GM12878 (cell line): ENCODE data around the gene GKN1. TPM values are rescaled to one million over a fixed set of nuclear protein-coding genes. Genes with fewer than 3 reads are reported as not detected.
A peak's percentile ranks its signal among the peaks of the same experiment; 100 is the strongest.

Experiments used
- ATAC-seq: fragments of 200-7000 bp; cut with Tn5 transposase; 3 replicates; pipeline ENCODE4 v1.9.1; 2020; ENCODE audit warnings: mild to moderate bottlenecking, moderate library complexity
- BruUV-seq: library from RNA; stranded (reverse); fragments of 400-500 nt; replicated peaks from 2 replicates; lab custom pipeline; 2021; lab: Mats Ljungman, UMichigan
- CTCF ChIA-PET: fragments of 300-600 bp; sonication (Branson Sonifier 250); formaldehyde crosslinking; extraction: SDS; loops from one replicate; lab custom pipeline; 2021; ENCODE audit warnings: inconsistent platforms; lab: Yijun Ruan, JAX
- POLR2A ChIA-PET: fragments of 350-600 bp; formaldehyde crosslinking; extraction: SDS; loops from one replicate; lab custom pipeline; 2021; ENCODE audit warnings: inconsistent platforms; lab: Charles Lee
- RAD21 ChIA-PET: fragments of 300-600 bp; sonication (Branson Sonifier 250); formaldehyde crosslinking; loops from one replicate; lab custom pipeline; 2023; ENCODE audit warnings: antibody characterized with exemption; ENCODE audit not compliant: unreplicated experiment; lab: Charles Lee
- SMC1A ChIA-PET: fragments of 300-600 bp; sonication (Branson Sonifier 250); formaldehyde crosslinking; loops from one replicate; lab custom pipeline; 2023; ENCODE audit not compliant: unreplicated experiment, uncharacterized antibody; lab: Charles Lee
- DNase-seq: peaks from one replicate; pipeline ENCODE4 v3.0.0-alpha.2; 2011; ENCODE audit warnings: low read depth, low spot score
- FAIRE-seq: peaks from 3 replicates; lab custom pipeline; 2011; peaks lifted over from hg19 to GRCh38; lab: Jason Lieb, UNC
- H2AFZ ChIP-seq: 2 replicates; pipeline ENCODE4 v1.6.0; 2011; ENCODE audit warnings: low read depth, low read length, control low read depth; ENCODE audit not compliant: control insufficient read depth
- H3K27ac ChIP-seq: 2 replicates; pipeline ENCODE4 v1.5.1; 2011; ENCODE audit warnings: control low read depth; ENCODE audit not compliant: control insufficient read depth, insufficient read depth
- H3K27me3 ChIP-seq, 2 experiments: replicated peaks in 1 of 2; 2 replicates each; pipeline versions ENCODE4 v1.6.0 to v1.6.1; 2011; ENCODE audit warnings: low read length in 1 of 2; ENCODE audit not compliant: control insufficient read depth in 2 of 2, insufficient read depth in 2 of 2
- H3K36me3 ChIP-seq, 2 experiments: 2 replicates each; pipeline ENCODE4 v1.5.1; 2011; ENCODE audit warnings: low read length in 1 of 2; ENCODE audit not compliant: control insufficient read depth in 2 of 2, insufficient read depth in 2 of 2
- H3K4me1 ChIP-seq: 2 replicates; pipeline ENCODE4 v1.6.1; 2011; ENCODE audit warnings: mild to moderate bottlenecking, low read length, moderate library complexity, mixed read lengths; ENCODE audit not compliant: control insufficient read depth, insufficient read depth
- H3K4me2 ChIP-seq: 2 replicates; pipeline ENCODE4 v1.6.0; 2011; ENCODE audit warnings: control low read depth; ENCODE audit not compliant: control insufficient read depth, insufficient read depth
- H3K4me3 ChIP-seq: fragments of 200-600 bp; sonication (generic); 2 replicates; pipeline ENCODE4 v1.5.1; 2016
- H3K79me2 ChIP-seq: 2 replicates; pipeline ENCODE4 v1.6.0; 2011; ENCODE audit warnings: low read length; ENCODE audit not compliant: control insufficient read depth, insufficient read depth
- H3K9ac ChIP-seq: 2 replicates; pipeline ENCODE4 v1.8.0; 2011; ENCODE audit warnings: low read length, control low read depth, mixed read lengths; ENCODE audit not compliant: control insufficient read depth, insufficient read depth
- H3K9me3 ChIP-seq: replicated peaks from 3 replicates; pipeline ENCODE4 v1.5.1; 2011; ENCODE audit warnings: mild to moderate bottlenecking, low read length; ENCODE audit not compliant: control insufficient read depth, insufficient read depth
- H4K20me1 ChIP-seq: 2 replicates; pipeline ENCODE4 v1.6.0; 2011; ENCODE audit not compliant: control insufficient read depth, insufficient read depth
- CEBPB ChIP-seq, 2 experiments: fragments of 150-350 bp in 1 of 2; IDR thresholded peaks; 2 replicates each; pipeline ENCODE4 v1.6.1; 2012 to 2014; ENCODE audit warnings: low read depth in 2 of 2, low read length in 2 of 2, borderline replicate concordance in 1 of 2, inconsistent platforms in 1 of 2
- FOXM1 ChIP-seq: IDR thresholded peaks from 2 replicates; pipeline ENCODE4 v1.6.1; 2012; ENCODE audit warnings: low read depth, mild to moderate bottlenecking, inconsistent platforms, low read length, moderate library complexity
- GATAD2B ChIP-seq: fragments of 450-650 bp; conservative IDR thresholded peaks from 2 replicates; pipeline ENCODE4 v1.6.1; 2017; ENCODE audit warnings: low read depth, mild to moderate bottlenecking, moderate library complexity
- IKZF1 ChIP-seq: fragments of 450-650 bp; conservative IDR thresholded peaks from 2 replicates; pipeline ENCODE4 v1.6.1; 2017; ENCODE audit warnings: antibody characterized with exemption, mild to moderate bottlenecking
- JUND ChIP-seq: IDR thresholded peaks from 2 replicates; pipeline ENCODE4 v1.6.1; 2012; ENCODE audit warnings: low read depth, mild to moderate bottlenecking, low read length, improper control_type of control experiment, moderate library complexity
- MTA3 ChIP-seq: IDR thresholded peaks from 2 replicates; pipeline ENCODE4 v1.6.1; 2012; ENCODE audit warnings: low read length, inconsistent platforms, borderline replicate concordance
- NR2C2 ChIP-seq: IDR thresholded peaks from 2 replicates; pipeline ENCODE4 v1.6.1; 2011; ENCODE audit warnings: borderline replicate concordance, low read depth; ENCODE audit not compliant: control insufficient read depth, insufficient read length
- NRF1 ChIP-seq: conservative IDR thresholded peaks from 2 replicates; pipeline ENCODE4 v1.6.1; 2011; ENCODE audit warnings: mild to moderate bottlenecking, low read depth, low read length, improper control_type of control experiment
- PAX8 ChIP-seq: fragments of 450-650 bp; IDR thresholded peaks from 2 replicates; pipeline ENCODE4 v1.6.1; 2017; ENCODE audit warnings: mild to moderate bottlenecking, moderate library complexity
- POLR2A ChIP-seq: IDR thresholded peaks from 2 replicates; pipeline ENCODE4 v1.6.1; 2011; ENCODE audit warnings: low read depth, mild to moderate bottlenecking, low read length
- WGBS: methylation state at CpG from one replicate; pipeline ENCODE4 v1.1.6; 2016; ENCODE audit warnings: low lambda C conversion rate; ENCODE audit not compliant: insufficient replicate concordance, insufficient coverage; ENCODE audit errors: missing lambda C conversion rate; 5-methylcytosine and 5-hydroxymethylcytosine counted together
- in situ Hi-C: fragments of 300-500 bp; cut with MboI; formaldehyde crosslinking; loops from 9 replicates; pipeline ENCODE4 v1.14.3; 2018; ENCODE audit warnings: mixed read lengths
- intact Hi-C: fragments of 100-400 bp; cut with micrococcal nuclease; formaldehyde crosslinking; loops from one replicate; pipeline ENCODE4 v1.14.2; 2022; ENCODE audit not compliant: unreplicated experiment
- polyA plus RNA-seq, 11 experiments: library from polyadenylated mRNA; depleted of rRNA in 4 of 11; unstranded in 6 of 11; stranded (reverse) in 5 of 11; fragments of >200 nt; fragmentation: Nextera tagmentation in 4 of 11; fragmentation: Illumina TruSeq in 1 of 11; extraction: Ambion mirVana in 4 of 11; extraction: Trizol in 1 of 11; gene quantifications; 1 replicate in 1 of 11; 2 replicates in 10 of 11; pipeline versions ENCODE4 v1.2.1 to v1.2.3, GENCODE V29; 2011 to 2016; ENCODE audit warnings: inconsistent platforms in 2 of 11, missing spikeins in 2 of 11, low read depth in 1 of 11
- total RNA-seq, 4 experiments: library from RNA; depleted of rRNA in 3 of 4; stranded (reverse); fragments of >200 nt in 3 of 4; fragmentation: Illumina TruSeq in 1 of 4; extraction: Trizol in 1 of 4; gene quantifications; 2 replicates each; pipeline versions ENCODE4 v1.2.1 to v1.2.3, GENCODE V29; 2013 to 2021
- TF ChIP-seq, protein P1 (sequence below): IDR thresholded peaks from 2 replicates; pipeline ENCODE4 v1.6.1; 2012; ENCODE audit warnings: low read depth, low read length, improper control_type of control experiment
- TF ChIP-seq, protein P2 (sequence below): fragments of 450-650 bp; formaldehyde crosslinking; IDR thresholded peaks from 2 replicates; pipeline ENCODE4 v1.4.0; 2022; ENCODE audit warnings: mild to moderate bottlenecking, moderate library complexity
- TF ChIP-seq, protein P3 (sequence below): fragments of 450-650 bp; formaldehyde crosslinking; IDR thresholded peaks from 2 replicates; pipeline ENCODE4 v1.4.0; 2020; ENCODE audit warnings: mild to moderate bottlenecking, moderate library complexity

The GKN1 gene
- total and polyA plus RNA-seq, 10 of the 15 experiments (the other 5 are each of a cell fraction or from before 2014, with no cell fraction given), result not detected

DNA sequence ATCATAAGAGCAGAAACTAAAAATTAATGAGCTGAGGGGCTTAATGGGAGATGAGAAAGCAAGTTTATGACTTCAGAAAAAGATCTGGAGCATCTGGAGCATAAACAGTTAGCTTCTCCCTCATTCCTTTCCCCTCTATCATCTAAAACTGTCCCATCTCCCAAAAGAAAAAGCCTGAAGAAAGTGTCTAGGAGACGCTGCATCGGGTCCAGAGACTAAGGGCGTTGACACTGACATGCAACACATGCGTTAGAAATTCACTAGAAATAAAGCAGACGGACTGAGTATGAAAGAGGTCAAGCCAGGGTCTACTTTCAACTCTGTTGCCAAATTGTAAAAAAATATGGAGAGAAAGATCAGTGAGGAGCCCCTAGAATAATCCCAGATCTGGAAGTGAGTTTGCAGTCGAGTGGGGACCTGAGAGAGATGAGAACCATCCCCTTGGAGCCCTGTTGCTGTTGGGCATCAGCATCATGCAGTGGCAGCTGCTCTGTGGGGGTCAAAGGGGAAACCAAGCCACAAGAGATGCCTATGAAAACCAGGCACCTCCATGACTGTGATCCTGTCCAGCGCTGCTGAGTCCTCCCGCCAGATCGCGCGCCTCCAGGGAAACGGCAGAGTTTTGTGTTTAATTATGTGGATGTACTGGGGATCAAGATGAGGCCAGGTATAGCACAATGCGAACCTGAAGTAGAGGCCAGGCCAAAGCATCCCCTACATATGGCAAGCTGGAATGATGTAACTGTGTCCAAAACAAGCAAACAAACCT, 52.4 kb downstream of the GKN1 start:
- Histone ChIP-seq H3K4me3 (no peak overlapping the region), H3K27me3 (no peaks in the 10 kb centered on the region), H4K20me1 (no peaks in the 10 kb centered on the region), H3K4me1 (no peaks in the 10 kb centered on the region), H2AFZ (no peak overlapping the region), H3K4me2 (no peak overlapping the region), H3K9me3 (no peaks in the 10 kb centered on the region), H3K79me2 (no peaks in the 10 kb centered on the region), H3K9ac (no peak overlapping the region), H3K36me3 (no peaks in the 10 kb centered on the region), H3K27ac (no peak overlapping the region)
- ChIA-PET CTCF (interaction anchor here (1.2 to 1.6 kb wide), 2 partner anchors 24 to 1591 kb away, joined by 3 to 5 read pairs; no protein-coding TSS in a partner anchor), POLR2A (no interaction called here), RAD21 (interaction anchor here (1.4 kb wide), 1 partner anchor 280 kb away, joined by 4 read pairs; no protein-coding TSS in a partner anchor), SMC1A (interaction anchor here (0.9 to 1.1 kb wide), 2 partner anchors 148 to 280 kb away, joined by 3 to 4 read pairs; no protein-coding TSS in a partner anchor)
- FAIRE-seq (peak; percentile 64), ATAC-seq (no peak), DNase-seq (no peak)
- WGBS, result 74% methylated on average over 13 of the region's 13 CpGs
- BruUV-seq, result no TSS peak
- in situ Hi-C loops (no loop called here), intact Hi-C loops (loop anchor here (1.0 kb wide), 1 partner anchor 280 kb away; no protein-coding TSS in a partner anchor)
- TF ChIP-seq, protein P1, sequence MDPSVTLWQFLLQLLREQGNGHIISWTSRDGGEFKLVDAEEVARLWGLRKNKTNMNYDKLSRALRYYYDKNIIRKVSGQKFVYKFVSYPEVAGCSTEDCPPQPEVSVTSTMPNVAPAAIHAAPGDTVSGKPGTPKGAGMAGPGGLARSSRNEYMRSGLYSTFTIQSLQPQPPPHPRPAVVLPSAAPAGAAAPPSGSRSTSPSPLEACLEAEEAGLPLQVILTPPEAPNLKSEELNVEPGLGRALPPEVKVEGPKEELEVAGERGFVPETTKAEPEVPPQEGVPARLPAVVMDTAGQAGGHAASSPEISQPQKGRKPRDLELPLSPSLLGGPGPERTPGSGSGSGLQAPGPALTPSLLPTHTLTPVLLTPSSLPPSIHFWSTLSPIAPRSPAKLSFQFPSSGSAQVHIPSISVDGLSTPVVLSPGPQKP, result no peak
- no peak for TF ChIP-seq GATAD2B
- TF ChIP-seq POLR2A, result no peak
- TF ChIP-seq NR2C2, result no peak
- TF ChIP-seq, protein P2, sequence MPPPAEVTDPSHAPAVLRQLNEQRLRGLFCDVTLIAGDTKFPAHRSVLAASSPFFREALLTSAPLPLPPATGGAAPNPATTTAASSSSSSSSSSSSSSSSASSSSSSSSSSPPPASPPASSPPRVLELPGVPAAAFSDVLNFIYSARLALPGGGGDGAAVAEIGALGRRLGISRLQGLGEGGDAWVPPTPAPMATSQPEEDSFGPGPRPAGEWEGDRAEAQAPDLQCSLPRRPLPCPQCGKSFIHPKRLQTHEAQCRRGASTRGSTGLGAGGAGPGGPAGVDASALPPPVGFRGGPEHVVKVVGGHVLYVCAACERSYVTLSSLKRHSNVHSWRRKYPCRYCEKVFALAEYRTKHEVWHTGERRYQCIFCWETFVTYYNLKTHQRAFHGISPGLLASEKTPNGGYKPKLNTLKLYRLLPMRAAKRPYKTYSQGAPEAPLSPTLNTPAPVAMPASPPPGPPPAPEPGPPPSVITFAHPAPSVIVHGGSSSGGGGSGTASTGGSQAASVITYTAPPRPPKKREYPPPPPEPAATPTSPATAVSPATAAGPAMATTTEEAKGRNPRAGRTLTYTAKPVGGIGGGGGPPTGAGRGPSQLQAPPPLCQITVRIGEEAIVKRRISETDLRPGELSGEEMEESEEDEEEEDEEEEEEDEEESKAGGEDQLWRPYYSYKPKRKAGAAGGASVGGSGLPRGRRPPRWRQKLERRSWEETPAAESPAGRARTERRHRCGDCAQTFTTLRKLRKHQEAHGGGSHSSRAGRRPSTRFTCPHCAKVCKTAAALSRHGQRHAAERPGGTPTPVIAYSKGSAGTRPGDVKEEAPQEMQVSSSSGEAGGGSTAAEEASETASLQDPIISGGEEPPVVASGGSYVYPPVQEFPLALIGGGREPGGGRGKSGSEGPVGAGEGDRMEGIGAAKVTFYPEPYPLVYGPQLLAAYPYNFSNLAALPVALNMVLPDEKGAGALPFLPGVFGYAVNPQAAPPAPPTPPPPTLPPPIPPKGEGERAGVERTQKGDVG (CRISPR knock-in tag), result no peak
- no peak for TF ChIP-seq CEBPB (IDR thresholded peaks at IDR 0.05; ENCODE audit: borderline replicate concordance in 1 of 2, low read depth in 2 of 2, low read length in 2 of 2)
- no peak for TF ChIP-seq MTA3
- no peak for TF ChIP-seq IKZF1
- no peak for TF ChIP-seq PAX8
- TF ChIP-seq, protein P3, sequence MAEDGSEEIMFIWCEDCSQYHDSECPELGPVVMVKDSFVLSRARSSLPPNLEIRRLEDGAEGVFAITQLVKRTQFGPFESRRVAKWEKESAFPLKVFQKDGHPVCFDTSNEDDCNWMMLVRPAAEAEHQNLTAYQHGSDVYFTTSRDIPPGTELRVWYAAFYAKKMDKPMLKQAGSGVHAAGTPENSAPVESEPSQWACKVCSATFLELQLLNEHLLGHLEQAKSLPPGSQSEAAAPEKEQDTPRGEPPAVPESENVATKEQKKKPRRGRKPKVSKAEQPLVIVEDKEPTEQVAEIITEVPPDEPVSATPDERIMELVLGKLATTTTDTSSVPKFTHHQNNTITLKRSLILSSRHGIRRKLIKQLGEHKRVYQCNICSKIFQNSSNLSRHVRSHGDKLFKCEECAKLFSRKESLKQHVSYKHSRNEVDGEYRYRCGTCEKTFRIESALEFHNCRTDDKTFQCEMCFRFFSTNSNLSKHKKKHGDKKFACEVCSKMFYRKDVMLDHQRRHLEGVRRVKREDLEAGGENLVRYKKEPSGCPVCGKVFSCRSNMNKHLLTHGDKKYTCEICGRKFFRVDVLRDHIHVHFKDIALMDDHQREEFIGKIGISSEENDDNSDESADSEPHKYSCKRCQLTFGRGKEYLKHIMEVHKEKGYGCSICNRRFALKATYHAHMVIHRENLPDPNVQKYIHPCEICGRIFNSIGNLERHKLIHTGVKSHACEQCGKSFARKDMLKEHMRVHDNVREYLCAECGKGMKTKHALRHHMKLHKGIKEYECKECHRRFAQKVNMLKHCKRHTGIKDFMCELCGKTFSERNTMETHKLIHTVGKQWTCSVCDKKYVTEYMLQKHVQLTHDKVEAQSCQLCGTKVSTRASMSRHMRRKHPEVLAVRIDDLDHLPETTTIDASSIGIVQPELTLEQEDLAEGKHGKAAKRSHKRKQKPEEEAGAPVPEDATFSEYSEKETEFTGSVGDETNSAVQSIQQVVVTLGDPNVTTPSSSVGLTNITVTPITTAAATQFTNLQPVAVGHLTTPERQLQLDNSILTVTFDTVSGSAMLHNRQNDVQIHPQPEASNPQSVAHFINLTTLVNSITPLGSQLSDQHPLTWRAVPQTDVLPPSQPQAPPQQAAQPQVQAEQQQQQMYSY (CRISPR knock-in tag), result no peak
- TF ChIP-seq JUND, result no peak
- no peak for TF ChIP-seq FOXM1
- TF ChIP-seq NRF1, result no peak
